GM12878 (cell line): ENCODE results near the gene TACR2. TPM values are rescaled to one million over a fixed set of nuclear protein-coding genes. Genes with fewer than 3 reads are reported as not detected.

Experiments used
- ATAC-seq: fragments of 200-7000 bp; cut with Tn5 transposase; 3 replicates; pipeline ENCODE4 v1.9.1; 2020; ENCODE audit warnings: mild to moderate bottlenecking, moderate library complexity
- BruUV-seq: library from RNA; stranded (reverse); fragments of 400-500 nt; replicated peaks from 2 replicates; lab custom pipeline; 2021; lab: Mats Ljungman, UMichigan
- CTCF ChIA-PET: fragments of 300-600 bp; sonication (Branson Sonifier 250); formaldehyde crosslinking; extraction: SDS; loops from one replicate; lab custom pipeline; 2021; ENCODE audit warnings: inconsistent platforms; lab: Yijun Ruan, JAX
- POLR2A ChIA-PET: fragments of 350-600 bp; formaldehyde crosslinking; extraction: SDS; loops from one replicate; lab custom pipeline; 2021; ENCODE audit warnings: inconsistent platforms; lab: Charles Lee
- RAD21 ChIA-PET: fragments of 300-600 bp; sonication (Branson Sonifier 250); formaldehyde crosslinking; loops from one replicate; lab custom pipeline; 2023; ENCODE audit warnings: antibody characterized with exemption; ENCODE audit not compliant: unreplicated experiment; lab: Charles Lee
- SMC1A ChIA-PET: fragments of 300-600 bp; sonication (Branson Sonifier 250); formaldehyde crosslinking; loops from one replicate; lab custom pipeline; 2023; ENCODE audit not compliant: unreplicated experiment, uncharacterized antibody; lab: Charles Lee
- DNase-seq: peaks from one replicate; pipeline ENCODE4 v3.0.0-alpha.2; 2011; ENCODE audit warnings: low read depth, low spot score
- FAIRE-seq: peaks from 3 replicates; lab custom pipeline; 2011; peaks lifted over from hg19 to GRCh38; lab: Jason Lieb, UNC
- H2AFZ ChIP-seq: 2 replicates; pipeline ENCODE4 v1.6.0; 2011; ENCODE audit warnings: low read depth, low read length, control low read depth; ENCODE audit not compliant: control insufficient read depth
- H3K27ac ChIP-seq: 2 replicates; pipeline ENCODE4 v1.5.1; 2011; ENCODE audit warnings: control low read depth; ENCODE audit not compliant: control insufficient read depth, insufficient read depth
- H3K27me3 ChIP-seq, 2 experiments: replicated peaks in 1 of 2; 2 replicates each; pipeline versions ENCODE4 v1.6.0 to v1.6.1; 2011; ENCODE audit warnings: low read length in 1 of 2; ENCODE audit not compliant: control insufficient read depth in 2 of 2, insufficient read depth in 2 of 2
- H3K36me3 ChIP-seq, 2 experiments: 2 replicates each; pipeline ENCODE4 v1.5.1; 2011; ENCODE audit warnings: low read length in 1 of 2; ENCODE audit not compliant: control insufficient read depth in 2 of 2, insufficient read depth in 2 of 2
- H3K4me1 ChIP-seq: 2 replicates; pipeline ENCODE4 v1.6.1; 2011; ENCODE audit warnings: mild to moderate bottlenecking, low read length, moderate library complexity, mixed read lengths; ENCODE audit not compliant: control insufficient read depth, insufficient read depth
- H3K4me2 ChIP-seq: 2 replicates; pipeline ENCODE4 v1.6.0; 2011; ENCODE audit warnings: control low read depth; ENCODE audit not compliant: control insufficient read depth, insufficient read depth
- H3K4me3 ChIP-seq: fragments of 200-600 bp; sonication (generic); 2 replicates; pipeline ENCODE4 v1.5.1; 2016
- H3K79me2 ChIP-seq: 2 replicates; pipeline ENCODE4 v1.6.0; 2011; ENCODE audit warnings: low read length; ENCODE audit not compliant: control insufficient read depth, insufficient read depth
- H3K9ac ChIP-seq: 2 replicates; pipeline ENCODE4 v1.8.0; 2011; ENCODE audit warnings: low read length, control low read depth, mixed read lengths; ENCODE audit not compliant: control insufficient read depth, insufficient read depth
- H3K9me3 ChIP-seq: replicated peaks from 3 replicates; pipeline ENCODE4 v1.5.1; 2011; ENCODE audit warnings: mild to moderate bottlenecking, low read length; ENCODE audit not compliant: control insufficient read depth, insufficient read depth
- H4K20me1 ChIP-seq: 2 replicates; pipeline ENCODE4 v1.6.0; 2011; ENCODE audit not compliant: control insufficient read depth, insufficient read depth
- SPI1 ChIP-seq: IDR thresholded peaks from 2 replicates; pipeline ENCODE4 v1.6.1; 2011; ENCODE audit warnings: low read depth, mild to moderate bottlenecking, low read length, moderate library complexity, borderline replicate concordance; ENCODE audit not compliant: insufficient read depth
- WGBS: methylation state at CpG from one replicate; pipeline ENCODE4 v1.1.6; 2016; ENCODE audit warnings: low lambda C conversion rate; ENCODE audit not compliant: insufficient replicate concordance, insufficient coverage; ENCODE audit errors: missing lambda C conversion rate; 5-methylcytosine and 5-hydroxymethylcytosine counted together
- in situ Hi-C: fragments of 300-500 bp; cut with MboI; formaldehyde crosslinking; loops from 9 replicates; pipeline ENCODE4 v1.14.3; 2018; ENCODE audit warnings: mixed read lengths
- intact Hi-C: fragments of 100-400 bp; cut with micrococcal nuclease; formaldehyde crosslinking; loops from one replicate; pipeline ENCODE4 v1.14.2; 2022; ENCODE audit not compliant: unreplicated experiment
- polyA plus RNA-seq, 11 experiments: library from polyadenylated mRNA; depleted of rRNA in 4 of 11; unstranded in 6 of 11; stranded (reverse) in 5 of 11; fragments of >200 nt; fragmentation: Nextera tagmentation in 4 of 11; fragmentation: Illumina TruSeq in 1 of 11; extraction: Ambion mirVana in 4 of 11; extraction: Trizol in 1 of 11; gene quantifications; 1 replicate in 1 of 11; 2 replicates in 10 of 11; pipeline versions ENCODE4 v1.2.1 to v1.2.3, GENCODE V29; 2011 to 2016; ENCODE audit warnings: inconsistent platforms in 2 of 11, missing spikeins in 2 of 11, low read depth in 1 of 11
- total RNA-seq, 4 experiments: library from RNA; depleted of rRNA in 3 of 4; stranded (reverse); fragments of >200 nt in 3 of 4; fragmentation: Illumina TruSeq in 1 of 4; extraction: Trizol in 1 of 4; gene quantifications; 2 replicates each; pipeline versions ENCODE4 v1.2.1 to v1.2.3, GENCODE V29; 2013 to 2021

The TACR2 gene
- total and polyA plus RNA-seq, 10 of the 15 experiments (the other 5 are each of a cell fraction or from before 2014, with no cell fraction given) = 0.11 TPM; not detected in 9

DNA sequence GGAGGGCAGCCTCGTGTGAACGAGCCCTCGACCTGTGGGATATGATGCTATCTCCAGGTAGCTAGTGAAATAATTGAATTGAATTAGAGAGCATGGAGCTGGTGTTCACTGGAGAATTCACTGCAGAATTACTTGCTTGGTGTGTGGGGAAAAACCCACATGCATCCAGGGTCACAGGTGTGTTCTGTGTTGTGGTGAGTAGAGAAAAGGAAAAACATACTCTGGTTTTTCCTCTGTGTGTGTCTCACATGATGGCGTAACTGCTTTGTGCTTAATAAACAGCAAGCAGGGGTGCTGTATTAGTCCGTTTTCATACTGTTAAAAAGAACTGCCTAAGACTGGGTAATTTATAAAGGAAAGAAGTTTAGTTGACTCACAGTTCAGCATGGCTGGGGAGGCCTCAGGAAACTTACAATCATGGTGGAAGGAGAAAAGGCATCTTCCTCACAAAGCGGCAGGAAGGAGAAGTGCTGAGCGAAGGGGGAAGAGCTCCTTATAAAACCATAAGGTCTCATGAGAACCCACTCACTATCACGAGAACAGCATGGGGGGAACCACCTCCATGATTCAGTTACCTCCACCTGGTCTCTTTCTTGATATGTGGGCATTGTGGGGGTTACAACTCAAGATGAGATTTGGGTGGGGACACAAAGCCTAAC, 62.6 kb downstream of the TACR2 start:
- TF ChIP-seq SPI1 = no peak
- POLR2A ChIA-PET = interaction anchor here (0.6 kb wide), 1 partner anchor 397 kb away, joined by 3 read pairs; no protein-coding TSS in a partner anchor
- intact Hi-C loops = no loop called here
- H3K4me1 ChIP-seq = peaks cover 1% of the 10 kb centered on the region; the same call in 1 of the 2 replicates
- no peak overlapping the region for H3K4me3 ChIP-seq
- no peak overlapping the region for H3K27ac ChIP-seq
- H3K79me2 ChIP-seq = no peaks in the 10 kb centered on the region; the same call in 1 of the 2 replicates
- in situ Hi-C loops = no loop called here
- H3K4me2 ChIP-seq = no peak overlapping the region
- H3K9me3 ChIP-seq = no peaks in the 10 kb centered on the region
- 88% methylated on average over 8 of the region's 8 CpGs for WGBS
- H2AFZ ChIP-seq = no peak overlapping the region
- FAIRE-seq (no peak), DNase-seq (no peak), ATAC-seq (no peak)
- H3K36me3 ChIP-seq = peaks cover 3 to 11% of the 10 kb centered on the region in 2 experiments
- SMC1A ChIA-PET = interaction anchor here (0.9 to 1.0 kb wide), 2 partner anchors 15 to 76 kb away, joined by 3 read pairs; no protein-coding TSS in a partner anchor
- no peak overlapping the region for H3K9ac ChIP-seq
- RAD21 ChIA-PET = interaction anchor here (0.5 kb wide), 1 partner anchor 179 kb away, joined by 3 read pairs; no protein-coding TSS in a partner anchor
- H3K27me3 ChIP-seq = no peaks in the 10 kb centered on the region
- no TSS peak for BruUV-seq
- H4K20me1 ChIP-seq = no peaks in the 10 kb centered on the region
- CTCF ChIA-PET = no interaction called here

Other genes starting within 250 kb of the TACR2 start
- 23.7 and 28.9 TPM in 2 replicates for gene SUPV3L1, start 236.7 kb downstream of the TACR2 start, total RNA-seq (2014; rRNA removed)
- 35.4 and 37.0 TPM in 2 replicates for gene SUPV3L1, start 236.7 kb downstream of the TACR2 start, total RNA-seq (2014; rRNA removed; fragmentation: Illumina TruSeq; extraction: Trizol)
- 35.7 and 48.9 TPM in 2 replicates for gene SUPV3L1, start 236.7 kb downstream of the TACR2 start, total RNA-seq (2021)
- 56.2 and 57.5 TPM in 2 replicates for gene SUPV3L1, start 236.7 kb downstream of the TACR2 start, polyA plus RNA-seq (2011; rRNA removed)
- gene SUPV3L1, start 236.7 kb downstream of the TACR2 start, polyA plus RNA-seq (2014; fragmentation: Illumina TruSeq; extraction: Trizol) = 54.0 and 66.1 TPM in 2 replicates
- gene SUPV3L1, start 236.7 kb downstream of the TACR2 start, polyA plus RNA-seq (2014; fragmentation: Nextera tagmentation; extraction: Ambion mirVana) = 10 to 100 TPM; 18.4 to 32.3 TPM
- gene SUPV3L1, start 236.7 kb downstream of the TACR2 start, polyA plus RNA-seq (2014; rRNA removed) = 38.3 and 39.6 TPM in 2 replicates
- gene SUPV3L1, start 236.7 kb downstream of the TACR2 start, polyA plus RNA-seq (2016; fragmentation: Nextera tagmentation; extraction: Ambion mirVana) = 10 to 100 TPM; 52.1 to 57.8 TPM
- 0.34 TPM in 1 of 2 replicates, not detected in the other for gene HKDC1, start 196.6 kb downstream of the TACR2 start, total RNA-seq (2014; rRNA removed)
- gene HKDC1, start 196.6 kb downstream of the TACR2 start, total RNA-seq (2014; rRNA removed; fragmentation: Illumina TruSeq; extraction: Trizol) = 0.13 and 0.28 TPM in 2 replicates
- gene HKDC1, start 196.6 kb downstream of the TACR2 start, total RNA-seq (2021) = 0.13 and 0.37 TPM in 2 replicates
- 0.04 TPM in 1 of 2 replicates, not detected in the other for gene HKDC1, start 196.6 kb downstream of the TACR2 start, polyA plus RNA-seq (2011; rRNA removed)
- 0.04 TPM in 1 of 2 replicates, not detected in the other for gene HKDC1, start 196.6 kb downstream of the TACR2 start, polyA plus RNA-seq (2014; fragmentation: Illumina TruSeq; extraction: Trizol)
- not detected for gene HKDC1, start 196.6 kb downstream of the TACR2 start, polyA plus RNA-seq (2014; fragmentation: Nextera tagmentation; extraction: Ambion mirVana)
- 0.11 TPM in 1 of 2 replicates, not detected in the other for gene HKDC1, start 196.6 kb downstream of the TACR2 start, polyA plus RNA-seq (2014; rRNA removed)
- not detected for gene HKDC1, start 196.6 kb downstream of the TACR2 start, polyA plus RNA-seq (2016; fragmentation: Nextera tagmentation; extraction: Ambion mirVana)
- gene HK1, start 138.4 kb downstream of the TACR2 start, total RNA-seq (2014; rRNA removed) = 51.3 and 52.9 TPM in 2 replicates
- gene HK1, start 138.4 kb downstream of the TACR2 start, total RNA-seq (2014; rRNA removed; fragmentation: Illumina TruSeq; extraction: Trizol) = 30.4 and 31.8 TPM in 2 replicates
- 66.8 and 74.0 TPM in 2 replicates for gene HK1, start 138.4 kb downstream of the TACR2 start, total RNA-seq (2021)
- gene HK1, start 138.4 kb downstream of the TACR2 start, polyA plus RNA-seq (2011; rRNA removed) = 25.6 and 36.6 TPM in 2 replicates
- gene HK1, start 138.4 kb downstream of the TACR2 start, polyA plus RNA-seq (2014; fragmentation: Illumina TruSeq; extraction: Trizol) = 55.6 and 59.2 TPM in 2 replicates
- gene HK1, start 138.4 kb downstream of the TACR2 start, polyA plus RNA-seq (2014; fragmentation: Nextera tagmentation; extraction: Ambion mirVana) = 1 to 10 TPM; 3.4 to 6.6 TPM
- gene HK1, start 138.4 kb downstream of the TACR2 start, polyA plus RNA-seq (2014; rRNA removed) = 40.3 and 43.4 TPM in 2 replicates
- gene HK1, start 138.4 kb downstream of the TACR2 start, polyA plus RNA-seq (2016; fragmentation: Nextera tagmentation; extraction: Ambion mirVana) = 10 to 100 TPM; 75.7 to 77.3 TPM
- gene TSPAN15, start 34.5 kb upstream of the TACR2 start, total RNA-seq (2014; rRNA removed) = 1.9 and 2.2 TPM in 2 replicates
- 1.3 and 1.8 TPM in 2 replicates for gene TSPAN15, start 34.5 kb upstream of the TACR2 start, total RNA-seq (2014; rRNA removed; fragmentation: Illumina TruSeq; extraction: Trizol)
- gene TSPAN15, start 34.5 kb upstream of the TACR2 start, total RNA-seq (2021) = 2.3 and 3.3 TPM in 2 replicates
- 6.2 and 8.5 TPM in 2 replicates for gene TSPAN15, start 34.5 kb upstream of the TACR2 start, polyA plus RNA-seq (2011; rRNA removed)
- 1.4 and 2.7 TPM in 2 replicates for gene TSPAN15, start 34.5 kb upstream of the TACR2 start, polyA plus RNA-seq (2014; fragmentation: Illumina TruSeq; extraction: Trizol)
- not detected for gene TSPAN15, start 34.5 kb upstream of the TACR2 start, polyA plus RNA-seq (2014; fragmentation: Nextera tagmentation; extraction: Ambion mirVana)
- gene TSPAN15, start 34.5 kb upstream of the TACR2 start, polyA plus RNA-seq (2014; rRNA removed) = 1.4 and 2.5 TPM in 2 replicates
- 1 to 10 TPM; 2.2 to 2.8 TPM for gene TSPAN15, start 34.5 kb upstream of the TACR2 start, polyA plus RNA-seq (2016; fragmentation: Nextera tagmentation; extraction: Ambion mirVana)
- gene NEUROG3, start 156.5 kb upstream of the TACR2 start, total RNA-seq (2014; rRNA removed) = not detected in 2 replicates
- gene NEUROG3, start 156.5 kb upstream of the TACR2 start, total RNA-seq (2014; rRNA removed; fragmentation: Illumina TruSeq; extraction: Trizol) = not detected in 2 replicates
- not detected in 2 replicates for gene NEUROG3, start 156.5 kb upstream of the TACR2 start, total RNA-seq (2021)
- not detected in 2 replicates for gene NEUROG3, start 156.5 kb upstream of the TACR2 start, polyA plus RNA-seq (2011; rRNA removed)
- gene NEUROG3, start 156.5 kb upstream of the TACR2 start, polyA plus RNA-seq (2014; fragmentation: Illumina TruSeq; extraction: Trizol) = not detected in 2 replicates
- not detected for gene NEUROG3, start 156.5 kb upstream of the TACR2 start, polyA plus RNA-seq (2014; fragmentation: Nextera tagmentation; extraction: Ambion mirVana)
- gene NEUROG3, start 156.5 kb upstream of the TACR2 start, polyA plus RNA-seq (2014; rRNA removed) = not detected in 2 replicates
- gene NEUROG3, start 156.5 kb upstream of the TACR2 start, polyA plus RNA-seq (2016; fragmentation: Nextera tagmentation; extraction: Ambion mirVana) = not detected
- gene FAM241B, start 213.3 kb upstream of the TACR2 start, total RNA-seq (2014; rRNA removed) = 0.11 TPM in 1 of 2 replicates, not detected in the other
- 0.13 TPM in 1 of 2 replicates, not detected in the other for gene FAM241B, start 213.3 kb upstream of the TACR2 start, total RNA-seq (2014; rRNA removed; fragmentation: Illumina TruSeq; extraction: Trizol)
- gene FAM241B, start 213.3 kb upstream of the TACR2 start, total RNA-seq (2021) = 0.37 and 0.62 TPM in 2 replicates
- gene FAM241B, start 213.3 kb upstream of the TACR2 start, polyA plus RNA-seq (2011; rRNA removed) = 0.72 and 0.99 TPM in 2 replicates
- 0.15 TPM in 1 of 2 replicates, not detected in the other for gene FAM241B, start 213.3 kb upstream of the TACR2 start, polyA plus RNA-seq (2014; fragmentation: Illumina TruSeq; extraction: Trizol)
- under 1 TPM; 0.09 to 0.18 TPM for gene FAM241B, start 213.3 kb upstream of the TACR2 start, polyA plus RNA-seq (2014; fragmentation: Nextera tagmentation; extraction: Ambion mirVana)
- gene FAM241B, start 213.3 kb upstream of the TACR2 start, polyA plus RNA-seq (2014; rRNA removed) = 0.31 and 0.43 TPM in 2 replicates
- gene FAM241B, start 213.3 kb upstream of the TACR2 start, polyA plus RNA-seq (2016; fragmentation: Nextera tagmentation; extraction: Ambion mirVana) = under 1 TPM; 0.30 to 0.31 TPM